Astrocyte of the cerebellum (primary cell): ENCODE results near the gene LMCD1.

Experiments
- DNase-seq: peaks from one replicate; pipeline ENCODE4 v3.0.0-alpha.2; 2011; ENCODE audit warnings: low read depth
- H3K4me3 ChIP-seq: 2 replicates; pipeline ENCODE4 v1.5.1; 2011; ENCODE audit warnings: mild to moderate bottlenecking, low read depth, low read length, moderate library complexity
- CTCF ChIP-seq: IDR thresholded peaks from 2 replicates; pipeline ENCODE4 v1.5.1; 2012; ENCODE audit warnings: low read length, low read depth, moderate library complexity, mild to moderate bottlenecking; ENCODE audit errors: missing control alignments
- in situ Hi-C: cut with HindIII; loops from 2 replicates; pipeline ENCODE4 v1.10.0; 2017; ENCODE audit warnings: low sequenced_read_pairs

LMCD1 gene

DNA sequence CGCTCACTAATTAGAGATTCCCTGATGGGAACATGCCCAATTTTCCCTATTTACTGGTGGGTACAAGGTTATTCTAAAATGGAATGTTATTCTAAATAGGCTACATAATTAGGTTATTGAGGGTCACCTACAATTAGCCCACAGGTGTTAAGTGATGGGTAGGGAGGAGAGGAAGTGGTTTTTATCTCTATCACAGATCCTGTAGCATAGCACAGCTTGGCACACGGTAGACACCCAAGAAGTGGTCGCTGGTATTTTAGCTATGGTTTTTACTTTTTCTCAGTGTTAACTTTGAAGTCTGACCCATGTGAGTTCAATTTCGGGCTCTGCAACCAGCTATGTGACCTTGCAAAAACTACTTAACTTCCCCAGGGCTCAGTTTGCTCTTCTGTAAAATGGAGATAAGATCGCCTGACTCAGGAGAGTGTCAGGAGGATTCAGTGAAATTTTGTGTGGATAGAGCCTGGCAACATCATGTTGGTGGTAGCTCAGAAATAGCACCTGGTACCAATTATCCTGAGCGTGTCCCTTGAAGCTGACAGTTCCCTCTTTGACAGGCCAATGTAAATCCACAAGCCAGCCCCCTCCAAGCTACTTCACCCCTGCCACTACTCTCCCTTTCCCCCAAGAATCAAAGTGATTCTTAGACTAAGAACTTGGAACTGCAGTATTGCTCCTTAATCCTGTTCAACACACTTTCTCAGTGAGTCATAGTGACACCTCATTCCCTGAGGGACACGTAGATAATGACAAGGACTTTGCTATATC is 8.7 kb upstream of the LMCD1 start:
- DNase-seq = no peak
- in situ Hi-C loops = no loop called here
- no peak overlapping the region for H3K4me3 ChIP-seq
- no peak for TF ChIP-seq CTCF

DNA sequence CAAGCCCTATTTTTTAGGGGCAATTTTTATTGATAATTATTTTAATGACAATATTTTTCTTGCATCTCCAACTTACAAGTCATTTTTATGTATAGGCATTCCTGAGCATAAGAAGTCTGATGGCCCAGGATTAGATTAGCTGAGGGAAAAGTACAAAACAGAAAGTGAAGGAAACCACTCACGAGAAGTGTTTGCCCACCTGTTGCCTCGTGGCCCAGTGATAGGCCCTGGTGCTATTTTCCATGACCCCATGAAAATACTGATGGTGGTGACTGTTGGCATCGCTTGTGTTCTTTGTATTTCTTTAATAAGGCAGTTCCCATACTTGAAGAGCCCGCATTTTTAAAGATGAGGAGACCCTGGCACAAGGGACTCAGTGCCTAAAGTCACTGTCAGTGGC is 7.9 kb upstream of the LMCD1 start:
- in situ Hi-C loops = no loop called here
- no peak for TF ChIP-seq CTCF

DNA sequence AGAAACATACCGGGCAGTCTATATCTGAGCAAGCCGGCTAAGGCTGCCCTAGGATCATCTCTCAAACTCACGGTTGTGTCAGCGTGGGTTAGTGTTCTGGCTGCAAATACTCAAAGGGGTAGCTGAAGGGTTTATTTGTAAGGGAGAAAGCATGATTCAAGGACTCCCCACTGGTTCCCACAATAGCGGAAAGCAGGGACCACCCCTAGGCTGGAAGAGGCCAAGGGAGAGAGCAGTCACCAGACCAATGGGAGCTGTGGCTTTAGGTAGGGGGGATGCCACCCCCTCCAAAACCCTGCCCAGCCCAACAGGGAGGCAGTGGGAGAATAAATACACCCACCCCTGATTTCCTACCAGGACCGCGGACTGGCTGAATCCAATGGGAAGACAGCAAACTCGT is 7.3 kb upstream of the LMCD1 start:
- TF ChIP-seq CTCF = no peak
- in situ Hi-C loops = no loop called here
- H3K4me3 ChIP-seq = peak overlapping the region; percentile 7
- DNase-seq = no peak

More for the DNA sequence above, 7.9 kb upstream of the LMCD1 start:
- no peak for DNase-seq
- H3K4me3 ChIP-seq = peak overlapping the region; percentile 7

GRCh38 chr3:8497582-8497981 is 4.0 kb upstream of the LMCD1 start:
- TF ChIP-seq CTCF = no peak
- DNase-seq = no peak
- no peak overlapping the region for H3K4me3 ChIP-seq
- in situ Hi-C loops = no loop called here

GRCh38 chr3:8499181-8499611 is 2.4 kb upstream of the LMCD1 start:
- in situ Hi-C loops = no loop called here
- peak; percentile 85 for DNase-seq
- no peak overlapping the region for H3K4me3 ChIP-seq
- TF ChIP-seq CTCF = no peak

DNA sequence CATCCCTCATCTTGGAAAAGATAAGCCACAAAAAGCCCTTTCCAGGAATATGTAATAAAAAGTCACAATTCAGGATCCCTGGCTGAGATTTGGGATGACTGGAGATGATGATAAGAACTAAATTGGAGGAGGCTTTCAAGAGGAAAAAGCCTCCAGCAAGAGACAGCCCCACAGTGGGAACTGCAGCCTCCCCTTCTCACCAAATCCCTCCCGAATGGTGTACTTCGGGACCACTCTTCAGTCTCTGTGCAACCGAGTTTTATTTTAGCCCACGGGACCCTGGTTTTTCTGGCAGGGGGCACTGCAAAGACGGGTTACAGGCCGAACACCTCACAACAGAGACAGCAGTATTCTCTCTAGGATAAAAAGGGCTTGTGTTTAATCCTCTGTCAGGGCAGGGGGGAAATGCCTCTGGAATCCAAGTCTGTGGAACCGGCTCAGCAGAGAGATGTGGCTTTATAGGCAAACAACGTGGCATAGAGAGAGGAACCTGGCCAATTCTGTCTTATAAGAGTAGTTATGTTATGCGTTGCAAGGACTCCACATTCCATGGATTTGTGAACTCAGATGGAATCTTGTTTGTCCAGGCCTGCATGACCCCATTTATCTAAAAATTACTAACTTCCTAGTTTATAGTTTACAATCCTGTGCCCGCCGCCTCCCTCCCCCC is 1.2 kb upstream of the LMCD1 start:
- DNase-seq = peak; percentile 60
- in situ Hi-C loops = no loop called here
- peak overlapping the region; percentile 4 for H3K4me3 ChIP-seq
- no peak for TF ChIP-seq CTCF
